ENCODE results near the gene PATL2. TPM values are rescaled to one million over a fixed set of nuclear protein-coding genes. Genes with fewer than 3 reads are reported as not detected.

PATL2 gene
- total RNA-seq, 1 experiment from 2014 or later: 1.2 TPM

- ChIA-PET POLR2A (ENCODE audit: low non-redundant PET) (interaction anchor here (0.7 to 0.9 kb wide), 2 partner anchors 18 to 77 kb away, joined by 4 to 6 read pairs; no protein-coding TSS in a partner anchor), CTCF (interaction anchor here (1.2 to 2.4 kb wide), 2 partner anchors 16 to 47 kb away, joined by 5 to 8 read pairs; partner anchors contain the start of gene SPG11)
- DNase-seq (ENCODE audit: low spot score): no peak
Observed at GRCh38 chr15:44710236-44711095, 657 bp downstream of the PATL2 start.

GRCh38 chr15:44706946-44707636, 4.0 kb downstream of the PATL2 start:
- intact Hi-C loops (cut with micrococcal nuclease; ENCODE audit: unreplicated experiment): no loop called here
- no TSS peak for BruUV-seq (replicated peaks)

More at GRCh38 chr15:44710236-44711095, 657 bp downstream of the PATL2 start:
- Histone ChIP-seq H3K4me1 (ENCODE audit: insufficient read depth, low read length, poor library complexity, severe bottlenecking) (peaks cover 23% of the 10 kb centered on the region), H3K36me3 (ENCODE audit: insufficient read depth, low read length, poor library complexity, severe bottlenecking) (peaks cover 15% of the 10 kb centered on the region), H3K4me3 (ENCODE audit: low read depth, low read length, poor library complexity, severe bottlenecking) (peak overlapping the region; percentile 88), H3K27me3 (replicated peaks; ENCODE audit: insufficient read depth, low read depth, low read length, poor library complexity) (no peaks in the 10 kb centered on the region), H3K9me3 (ENCODE audit: low read depth, low read length, poor library complexity, severe bottlenecking) (no peaks in the 10 kb centered on the region), H3K27ac (ENCODE audit: low read depth, low read length, poor library complexity, severe bottlenecking) (peak overlapping the region; percentile 94)
- TSS peak; percentile 54 for BruUV-seq (replicated peaks)
- TF ChIP-seq EZH2 (IDR thresholded peaks at IDR 0.05; ENCODE audit: borderline replicate concordance, low read depth, low read length, poor library complexity, severe bottlenecking) (no peak), CTCF (conservative IDR thresholded peaks at IDR 0.05; ENCODE audit: low read depth, low read length) (peak; percentile 53)
- intact Hi-C loops (cut with micrococcal nuclease; ENCODE audit: unreplicated experiment): loop anchor here (5.0 kb wide), 1 partner anchor 48 kb away; the partner anchor contains the start of gene SPG11

More at GRCh38 chr15:44706946-44707636, 4.0 kb downstream of the PATL2 start:
- no peak for TF ChIP-seq CTCF (conservative IDR thresholded peaks at IDR 0.05; ENCODE audit: low read depth, low read length)
- TF ChIP-seq EZH2 (IDR thresholded peaks at IDR 0.05; ENCODE audit: borderline replicate concordance, low read depth, low read length, poor library complexity, severe bottlenecking): no peak
- no peaks in the 10 kb centered on the region for H3K4me1 ChIP-seq (ENCODE audit: insufficient read depth, low read length, poor library complexity, severe bottlenecking)
- H3K27ac ChIP-seq (ENCODE audit: low read depth, low read length, poor library complexity, severe bottlenecking): no peak overlapping the region
- ChIA-PET POLR2A (ENCODE audit: low non-redundant PET) (no interaction called here), CTCF (no interaction called here)
- H3K36me3 ChIP-seq (ENCODE audit: insufficient read depth, low read length, poor library complexity, severe bottlenecking): no peaks in the 10 kb centered on the region
- no peak for DNase-seq (ENCODE audit: low spot score)
- no peaks in the 10 kb centered on the region for H3K27me3 ChIP-seq (replicated peaks; ENCODE audit: insufficient read depth, low read depth, low read length, poor library complexity)
- no peak overlapping the region for H3K4me3 ChIP-seq (ENCODE audit: low read depth, low read length, poor library complexity, severe bottlenecking)
- H3K9me3 ChIP-seq (ENCODE audit: low read depth, low read length, poor library complexity, severe bottlenecking): peaks cover 6% of the 10 kb centered on the region
